Measurements from ENCODE around the gene NFU1.
"Not testable (repeated sequence)": the region's sequence is repeated elsewhere in the genome, so short reads cannot be mapped to it uniquely, and the experiment has no call there.

NFU1 gene

DNA sequence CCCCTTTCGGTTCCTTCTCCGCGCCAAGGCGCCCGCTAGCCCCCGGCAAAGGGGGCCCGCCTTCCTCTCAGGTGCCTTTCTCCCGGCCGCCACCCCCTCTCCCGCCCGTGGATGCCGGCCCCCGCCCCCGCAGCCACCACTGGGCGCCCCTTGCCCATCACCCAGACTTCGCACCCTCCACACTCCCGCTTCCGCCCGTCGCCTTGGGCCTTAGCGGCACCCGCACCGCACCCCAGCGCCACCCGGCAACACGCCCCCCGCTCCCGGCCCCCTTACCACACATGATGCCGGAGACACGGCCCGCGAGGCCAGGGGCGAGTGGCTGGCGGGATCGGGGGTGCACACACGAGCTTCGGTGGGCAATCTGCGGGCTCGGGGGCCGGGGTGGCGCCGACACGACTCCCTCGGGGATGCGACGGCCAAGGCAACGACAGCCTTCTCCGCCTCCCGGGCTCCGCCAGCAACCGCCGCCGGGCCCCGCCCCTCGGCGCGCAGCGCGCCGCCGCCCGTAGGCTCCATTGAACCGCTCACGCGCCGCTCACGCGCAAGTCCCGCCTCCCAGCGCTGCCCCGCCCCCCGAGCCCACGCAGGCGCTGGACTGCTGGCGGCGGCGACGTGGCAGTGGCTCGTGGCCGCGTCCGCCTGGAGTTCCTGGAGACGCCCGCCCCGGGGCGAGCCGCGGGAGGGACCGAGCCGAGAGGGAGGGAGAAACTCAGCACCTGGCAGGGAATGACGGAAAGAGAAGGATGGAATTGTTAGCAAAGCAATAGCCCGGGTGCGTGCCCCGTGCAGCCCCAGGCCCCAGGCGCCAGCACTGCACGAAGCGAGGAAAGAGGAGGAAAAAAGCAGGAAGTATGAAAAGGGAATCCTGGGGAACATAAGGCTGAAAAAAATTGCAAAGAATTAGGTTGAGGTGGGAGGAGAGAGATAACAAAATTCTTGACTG, 50.2 kb downstream of the NFU1 start, which contains the start of gene GFPT1:
Gene GFPT1, minus strand, starts transcription at position 439 of the 946 bp plus-strand sequence. Its CDS starts 156 bp downstream, at position 283.
- peak; percentile 97 for DNase-seq

DNA sequence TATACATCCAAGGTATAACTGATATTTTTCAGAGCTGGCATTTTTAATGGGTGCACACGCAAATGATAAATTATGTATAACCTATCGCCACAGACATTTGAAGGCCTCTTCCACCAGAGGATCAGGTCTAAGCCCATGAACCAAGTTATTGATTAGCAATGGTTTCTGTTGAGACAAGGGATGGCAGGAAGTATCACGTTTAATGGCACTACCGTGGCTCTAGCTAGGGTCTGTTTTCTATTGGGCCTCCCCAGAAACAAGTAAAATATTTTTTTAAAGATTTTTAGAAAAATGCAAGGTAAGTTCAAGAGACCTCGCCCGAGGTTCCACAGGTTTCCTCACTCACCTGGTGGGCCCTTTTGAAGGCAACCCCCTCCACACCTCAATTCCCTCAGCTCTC, 50.9 kb downstream of the NFU1 start:
- DNase-seq = no peak

DNA sequence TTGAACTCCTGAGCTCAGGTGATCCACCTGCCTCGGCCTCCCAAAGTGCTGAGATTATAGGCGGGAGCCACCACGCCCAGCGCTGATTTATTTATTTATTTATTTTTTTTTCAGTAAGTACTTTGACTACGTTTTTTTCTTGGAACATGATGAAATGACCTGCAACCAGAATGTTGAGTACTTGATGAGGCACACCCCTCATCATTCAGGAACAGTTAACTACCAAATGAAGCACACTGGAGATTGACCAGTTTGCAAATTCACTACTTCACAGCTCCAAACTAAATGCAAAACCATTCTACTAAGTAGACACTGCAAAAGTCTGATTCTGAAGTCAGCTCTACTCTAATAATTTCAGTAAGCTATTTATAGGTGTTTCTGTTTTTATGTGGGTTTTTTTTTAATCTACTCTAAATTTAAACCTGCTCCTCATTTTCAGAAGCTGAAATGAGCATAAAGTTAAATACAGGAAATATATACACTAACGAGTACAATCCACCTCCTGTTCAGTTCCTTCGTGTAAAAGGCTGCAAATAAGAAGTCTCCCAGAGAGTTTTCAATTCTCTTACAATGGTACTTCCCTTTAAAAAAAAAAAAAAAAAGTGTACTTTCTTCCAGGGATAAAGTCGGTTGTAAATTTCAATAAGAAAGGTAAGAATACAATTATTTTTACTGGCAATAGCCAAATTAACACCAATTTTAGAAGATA, 51.6 kb downstream of the NFU1 start:
- peak; percentile 78 for DNase-seq

DNA sequence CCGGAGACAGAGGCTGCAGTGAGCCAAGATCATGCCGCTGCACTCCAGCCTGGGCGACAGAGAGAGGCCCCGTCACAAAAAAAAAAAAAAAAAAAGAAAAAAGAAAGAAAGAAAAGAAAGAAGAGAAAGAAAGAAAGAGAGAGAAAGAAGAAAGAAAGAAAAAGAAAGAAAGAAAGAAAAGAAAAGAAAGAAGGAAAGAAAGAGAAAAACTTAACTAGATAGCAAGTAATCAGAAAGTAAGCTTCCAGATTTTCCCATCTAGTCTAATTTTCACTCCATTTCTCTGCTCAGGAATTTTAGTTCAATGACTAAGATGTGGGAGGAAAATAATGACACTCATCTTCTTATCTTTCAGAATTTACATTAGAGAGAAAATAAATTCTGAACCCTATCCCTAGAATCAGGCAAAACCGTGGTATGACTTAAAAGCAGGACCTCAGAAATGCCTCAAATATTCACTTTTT, 52.6 kb downstream of the NFU1 start:
- no peak for DNase-seq

DNA sequence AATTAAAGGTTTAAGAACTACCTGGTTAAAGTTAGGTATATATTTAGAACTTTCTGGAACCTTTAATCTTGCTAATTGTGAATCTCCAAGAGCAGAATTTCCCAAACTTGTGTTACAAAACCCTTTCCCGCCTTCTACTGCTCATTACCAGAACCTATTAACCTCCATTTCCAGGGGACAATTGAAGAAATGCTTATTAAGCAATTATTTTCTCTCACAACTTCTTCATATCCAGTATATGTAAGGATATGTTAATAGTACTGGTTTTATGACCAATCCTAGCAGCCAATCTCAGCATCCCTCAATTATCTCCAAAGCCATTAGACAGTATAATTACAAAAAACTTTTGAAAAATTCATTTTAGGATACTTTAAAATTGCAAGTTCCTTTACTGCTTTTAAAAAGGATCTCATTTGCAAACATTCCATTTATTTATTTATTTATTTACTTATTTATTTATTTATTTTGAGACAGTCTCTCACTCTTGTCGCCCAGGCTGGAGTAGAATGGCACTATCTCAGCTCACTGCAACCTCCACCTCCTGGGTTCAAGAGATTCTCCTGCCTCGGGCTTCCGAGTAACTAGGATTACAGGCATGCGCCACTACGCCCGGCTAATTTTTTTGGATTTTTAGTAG, 53.9 kb downstream of the NFU1 start:
- no peak for DNase-seq

DNA sequence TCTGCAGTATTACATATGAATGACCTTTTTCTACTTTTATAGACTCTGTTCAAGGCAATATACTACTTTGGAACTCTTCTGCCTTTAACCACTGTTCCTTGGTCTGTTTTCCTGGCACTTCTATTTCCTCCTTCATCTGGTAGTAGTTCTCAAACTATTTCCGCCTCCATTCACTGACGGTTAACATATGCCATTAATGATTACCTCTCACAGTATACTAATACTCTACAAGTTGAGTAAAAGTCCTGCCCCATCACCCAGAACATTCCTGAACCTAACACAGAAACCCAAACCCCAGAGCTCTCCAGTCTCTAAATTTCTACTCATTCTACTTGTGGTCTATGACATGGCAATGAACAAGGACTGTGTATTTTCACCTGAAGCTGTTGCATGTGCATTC, 54.7 kb downstream of the NFU1 start:
- no peak for DNase-seq

DNA sequence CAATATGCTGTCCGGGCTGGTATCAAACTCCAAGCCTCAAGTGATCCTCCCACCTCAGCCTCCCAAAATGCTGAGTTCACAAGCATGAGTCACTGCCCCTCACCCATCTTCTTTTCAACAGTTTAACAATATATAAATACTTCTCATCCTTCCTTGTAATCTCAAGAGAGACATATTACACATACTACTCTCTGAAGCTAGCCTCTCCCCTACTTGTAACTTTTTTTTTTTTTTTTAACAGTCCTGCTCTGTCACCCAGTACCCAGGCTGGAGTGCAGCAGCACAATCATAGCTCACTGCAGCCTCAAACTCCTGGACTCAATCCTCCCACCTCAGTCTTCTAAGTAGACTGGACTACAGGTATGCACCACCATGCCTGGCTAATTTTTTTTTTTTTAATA, 55.9 kb downstream of the NFU1 start:
- DNase-seq = peak; percentile 77

DNA sequence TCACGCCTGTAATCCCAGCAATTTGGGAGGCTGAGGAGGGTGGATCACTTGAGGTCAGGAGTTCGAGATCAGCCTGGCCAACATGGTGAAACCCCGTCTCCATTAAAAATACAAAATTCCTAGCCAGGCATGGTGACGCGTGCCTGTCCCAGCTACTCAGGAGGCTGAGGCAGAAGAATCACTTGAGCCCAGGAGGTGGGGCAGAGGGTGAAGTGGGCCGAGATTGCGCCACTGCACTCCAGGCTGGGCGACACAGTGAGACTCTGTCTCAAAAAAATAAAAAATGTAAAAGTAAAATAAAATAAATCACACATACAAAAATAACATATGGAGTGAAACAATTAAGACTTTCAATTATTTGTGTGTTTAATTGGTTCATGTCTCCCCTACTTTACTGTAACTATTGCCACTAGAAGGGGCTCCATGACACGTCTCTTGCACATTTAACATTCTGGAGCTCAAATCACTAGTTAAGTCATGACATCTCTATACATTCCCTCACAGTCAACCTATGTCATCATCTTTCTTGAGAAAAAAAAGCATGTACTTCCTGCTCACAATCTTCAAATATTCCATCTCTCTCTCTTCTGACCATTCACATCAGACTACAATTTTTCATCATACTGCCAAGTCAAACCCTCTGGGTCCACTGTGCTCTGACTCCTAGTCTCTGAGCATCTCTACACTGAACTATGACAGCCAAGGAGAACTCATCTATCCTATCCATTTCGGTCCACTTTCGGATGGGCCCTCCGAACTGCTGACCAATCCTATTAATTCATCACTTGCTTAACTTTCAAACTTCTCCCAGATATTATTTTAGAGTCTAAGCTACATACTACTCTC, 56.9 kb downstream of the NFU1 start:
- DNase-seq = peak; percentile 52

DNA sequence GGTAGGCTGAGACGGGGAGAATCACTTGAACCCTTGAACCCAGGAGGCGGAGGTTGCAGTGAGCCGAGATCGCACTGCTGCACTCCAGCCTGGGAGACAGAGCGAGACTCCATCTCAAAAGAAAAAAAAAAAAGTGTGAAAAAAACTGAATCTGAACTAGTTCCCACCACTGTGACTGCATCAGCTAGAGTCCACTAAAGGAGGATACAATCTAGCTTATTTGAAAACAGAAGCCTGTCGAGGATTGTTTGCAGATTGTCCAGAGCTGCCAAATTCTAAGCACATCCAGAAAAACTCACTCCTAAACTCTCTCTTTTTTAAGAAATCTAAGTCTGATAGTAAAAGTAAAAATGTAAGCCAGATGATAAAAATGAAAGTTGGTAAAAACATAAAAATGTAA, 60.8 kb downstream of the NFU1 start:
- DNase-seq = no peak

DNA sequence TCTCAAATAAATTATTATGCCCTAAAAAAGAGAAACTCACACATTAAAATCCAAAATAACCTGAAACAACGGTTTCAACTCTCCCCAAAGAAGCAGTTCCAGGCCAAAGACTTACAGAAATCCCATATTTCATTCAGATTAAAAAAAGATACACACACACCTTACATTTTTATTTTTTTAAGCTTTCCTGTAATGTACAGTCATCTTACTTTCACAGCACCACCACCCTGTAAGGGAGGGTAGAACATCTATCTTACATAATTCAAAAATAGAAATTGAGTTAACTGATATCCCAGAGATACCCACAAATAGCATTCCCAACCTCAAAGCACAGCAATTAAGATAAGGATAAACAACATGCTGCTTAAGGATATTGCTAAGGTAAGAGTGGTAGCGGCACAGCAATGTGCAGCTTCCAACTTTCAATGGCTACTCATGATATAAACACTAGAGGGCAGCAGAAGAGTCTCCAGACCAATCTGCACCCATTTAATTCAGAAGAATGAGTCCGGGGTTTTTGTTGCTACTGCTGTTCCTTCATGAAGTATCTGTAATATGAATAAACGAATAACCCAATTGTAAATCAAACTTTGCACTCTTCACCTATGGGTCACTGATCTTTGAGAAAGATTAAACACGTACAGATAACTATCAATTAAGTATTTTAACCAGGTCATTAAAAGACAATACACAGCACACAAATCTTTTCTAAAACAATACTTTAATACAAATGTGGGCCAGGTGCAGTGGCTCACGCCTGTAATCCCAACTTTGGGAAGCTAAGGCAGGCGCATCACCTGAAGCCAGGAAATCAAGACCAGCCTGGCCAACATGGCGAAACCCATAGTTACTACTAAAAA, 61.5 kb downstream of the NFU1 start:
- no peak for DNase-seq

DNA sequence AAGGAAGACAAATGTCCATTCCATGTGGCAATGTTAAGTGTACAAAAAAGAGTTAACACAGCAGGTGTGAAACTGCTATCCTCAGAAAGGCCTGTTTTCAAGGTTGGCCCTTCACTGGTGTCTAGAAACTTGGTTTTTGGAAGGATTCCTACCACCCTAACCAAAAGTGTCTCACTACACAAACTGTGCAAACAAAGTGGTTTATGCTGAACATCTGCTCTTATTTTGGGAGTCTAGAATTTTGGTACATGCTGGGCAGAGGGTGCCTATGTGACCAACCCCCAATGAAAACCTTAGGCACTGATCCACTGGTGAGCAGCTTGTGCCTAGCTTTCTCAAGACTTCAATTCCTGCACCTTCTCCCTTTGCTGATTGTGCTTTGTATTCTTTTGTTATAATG, 64.5 kb downstream of the NFU1 start:
- no peak for DNase-seq

DNA sequence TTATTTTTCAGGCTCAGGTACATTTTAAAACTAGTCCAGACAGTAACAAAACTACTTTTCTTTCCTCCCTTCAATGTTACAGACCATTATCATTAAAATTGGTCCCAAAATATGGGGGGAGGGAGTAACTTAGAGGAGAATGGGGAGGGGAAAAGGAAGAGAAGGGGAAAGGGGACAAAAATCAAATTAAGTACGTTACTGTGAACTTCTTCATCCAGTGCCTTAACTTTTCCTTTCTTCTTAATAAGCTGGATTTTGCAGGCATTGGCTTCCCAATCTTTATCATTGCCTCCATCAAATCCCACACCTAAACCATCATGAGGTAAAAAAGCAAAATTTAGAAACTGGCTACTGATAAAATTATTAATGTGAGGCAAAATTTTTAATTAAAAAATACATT, 67.4 kb downstream of the NFU1 start:
- no peak for DNase-seq

DNA sequence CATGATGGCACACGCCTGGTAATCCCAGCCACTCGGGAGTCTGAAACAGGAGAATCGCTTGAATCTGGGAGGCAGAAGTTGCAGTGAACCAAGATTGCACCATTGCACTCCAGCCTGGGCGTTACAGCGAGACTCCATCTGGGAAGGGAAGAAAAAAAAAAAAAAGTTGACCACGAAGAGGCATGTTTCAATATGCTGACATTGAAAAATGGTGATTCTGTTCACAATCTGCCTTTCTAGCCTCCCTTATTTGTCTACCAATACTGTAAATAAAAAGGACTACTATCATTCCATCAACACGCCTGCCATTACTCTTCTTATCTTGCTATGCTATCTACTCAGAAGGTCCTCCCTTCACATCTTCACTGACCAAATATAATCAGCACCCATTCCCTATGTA, 68.6 kb downstream of the NFU1 start:
- no peak for DNase-seq

DNA sequence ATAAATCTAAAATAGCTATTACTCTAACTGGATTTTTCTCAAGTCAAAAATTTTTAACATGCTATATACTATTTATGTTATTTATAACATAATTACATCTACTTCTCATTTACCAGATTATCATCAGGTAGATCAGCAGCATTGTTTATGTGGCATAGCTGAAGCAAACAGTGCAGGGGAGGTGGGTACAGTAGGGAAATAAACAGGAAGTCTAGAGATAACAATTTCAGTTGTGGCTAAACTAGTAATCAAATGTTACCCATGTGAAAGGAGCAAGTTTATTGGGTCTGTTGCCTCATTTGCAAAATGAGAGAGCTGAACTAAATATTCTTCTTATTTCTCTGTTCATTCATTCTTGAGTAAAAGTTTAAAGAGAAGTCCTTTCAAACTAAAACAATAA, 77.9 kb downstream of the NFU1 start:
- DNase-seq = no peak

DNA sequence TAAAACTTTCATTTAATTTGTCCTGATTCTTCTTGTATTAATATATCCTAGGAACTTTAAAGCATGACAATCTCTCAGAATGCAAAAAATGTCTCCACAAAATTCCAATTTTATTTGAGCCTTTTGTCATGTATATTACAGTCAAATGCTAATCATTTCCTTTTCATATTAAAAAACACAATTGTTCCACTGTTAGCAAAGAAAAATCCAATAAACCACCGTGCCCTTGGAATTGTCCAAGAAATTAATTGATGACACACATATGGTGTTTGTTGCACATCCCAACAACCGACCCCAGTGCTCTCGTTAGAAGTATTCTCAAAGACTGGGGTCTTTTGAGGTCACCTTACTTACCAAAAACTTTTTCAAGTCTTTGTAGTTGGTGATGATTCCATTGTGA, 78.3 kb downstream of the NFU1 start:
- DNase-seq = no peak

DNA sequence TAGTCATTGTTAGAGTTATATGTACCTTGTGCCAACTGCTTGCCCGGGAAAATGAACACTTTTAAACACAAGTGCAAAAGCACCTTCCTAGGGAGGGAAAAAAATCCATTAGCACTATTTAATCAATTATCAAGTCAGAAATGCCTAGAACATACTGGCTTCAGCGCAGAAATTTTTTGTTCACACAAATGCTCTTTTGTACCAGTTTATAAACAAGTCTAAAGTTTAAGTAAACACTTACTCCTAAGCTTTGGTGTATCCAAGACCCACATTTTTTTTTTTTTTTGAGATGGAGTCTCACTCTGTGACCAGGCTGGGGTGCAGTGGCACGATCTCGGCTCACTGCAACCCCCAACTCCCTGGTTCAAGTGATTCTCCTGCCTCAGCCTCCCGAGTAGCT, 80.8 kb downstream of the NFU1 start:
- no peak for DNase-seq

DNA sequence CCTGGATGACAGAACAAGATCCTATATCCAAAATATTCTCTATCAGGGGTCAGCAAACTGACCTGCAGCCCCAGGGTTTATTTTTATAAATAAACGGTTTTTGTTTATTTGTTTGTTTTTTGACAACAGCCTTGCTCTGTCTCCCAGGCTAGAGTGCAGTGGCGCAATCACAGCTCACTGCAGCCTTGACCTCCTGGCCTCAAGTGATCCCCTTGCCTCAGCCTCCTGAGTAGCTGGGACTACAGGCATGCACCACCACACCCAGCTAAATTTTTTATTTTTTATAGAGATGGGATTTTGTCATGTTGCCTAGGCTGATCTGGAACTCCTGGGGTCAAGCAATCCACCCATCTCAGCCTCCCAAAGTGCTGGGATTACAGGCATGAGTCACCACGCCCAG, 82.3 kb downstream of the NFU1 start:
- not testable (repeated sequence) for DNase-seq

DNA sequence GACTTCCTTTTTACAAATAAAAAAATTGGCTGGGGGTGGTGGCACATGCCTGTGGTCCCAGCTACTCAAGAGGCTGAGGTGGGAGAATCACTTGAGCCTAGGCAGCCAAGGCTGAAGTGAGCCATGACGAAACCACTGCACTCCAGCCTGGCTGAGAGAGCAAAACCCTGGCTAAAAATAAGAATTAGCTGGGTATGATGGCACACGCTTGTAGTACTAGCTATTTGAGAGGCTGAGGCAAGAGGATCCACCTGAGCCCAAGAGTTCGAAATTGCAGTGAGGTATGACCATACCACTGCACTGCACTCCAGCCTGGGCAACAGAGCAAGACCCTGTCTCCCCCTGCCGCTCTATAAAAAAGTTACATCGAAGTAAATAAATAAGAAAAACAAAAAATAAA, 83.9 kb downstream of the NFU1 start:
- DNase-seq = peak; percentile 11

DNA sequence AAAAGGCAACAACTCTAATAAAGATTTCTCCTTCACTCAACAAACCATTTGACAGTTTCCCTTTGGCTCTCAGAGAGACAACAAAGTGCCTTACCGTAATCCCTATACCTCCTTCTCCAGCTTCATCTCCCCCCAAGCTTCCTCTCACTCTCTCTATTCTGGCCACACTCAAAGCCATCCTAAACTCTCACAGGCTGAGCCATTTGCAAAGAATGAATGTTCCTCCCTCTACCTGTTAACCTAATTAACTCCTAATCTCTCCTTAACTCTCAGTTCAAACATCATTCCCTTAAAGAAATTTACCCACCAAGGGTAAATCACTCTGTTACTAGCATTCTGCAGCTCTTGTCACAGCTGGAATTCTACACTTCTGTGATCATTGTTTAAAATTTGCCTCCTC, 88.5 kb downstream of the NFU1 start:
- DNase-seq = no peak
